ENCODE results near the gene SP5.
A peak's percentile ranks its signal among the peaks of the same experiment; 100 is the strongest.
"Not testable (repeated sequence)": the region's sequence is repeated elsewhere in the genome, so short reads cannot be mapped to it uniquely, and the experiment has no call there.

Gene SP5

DNA sequence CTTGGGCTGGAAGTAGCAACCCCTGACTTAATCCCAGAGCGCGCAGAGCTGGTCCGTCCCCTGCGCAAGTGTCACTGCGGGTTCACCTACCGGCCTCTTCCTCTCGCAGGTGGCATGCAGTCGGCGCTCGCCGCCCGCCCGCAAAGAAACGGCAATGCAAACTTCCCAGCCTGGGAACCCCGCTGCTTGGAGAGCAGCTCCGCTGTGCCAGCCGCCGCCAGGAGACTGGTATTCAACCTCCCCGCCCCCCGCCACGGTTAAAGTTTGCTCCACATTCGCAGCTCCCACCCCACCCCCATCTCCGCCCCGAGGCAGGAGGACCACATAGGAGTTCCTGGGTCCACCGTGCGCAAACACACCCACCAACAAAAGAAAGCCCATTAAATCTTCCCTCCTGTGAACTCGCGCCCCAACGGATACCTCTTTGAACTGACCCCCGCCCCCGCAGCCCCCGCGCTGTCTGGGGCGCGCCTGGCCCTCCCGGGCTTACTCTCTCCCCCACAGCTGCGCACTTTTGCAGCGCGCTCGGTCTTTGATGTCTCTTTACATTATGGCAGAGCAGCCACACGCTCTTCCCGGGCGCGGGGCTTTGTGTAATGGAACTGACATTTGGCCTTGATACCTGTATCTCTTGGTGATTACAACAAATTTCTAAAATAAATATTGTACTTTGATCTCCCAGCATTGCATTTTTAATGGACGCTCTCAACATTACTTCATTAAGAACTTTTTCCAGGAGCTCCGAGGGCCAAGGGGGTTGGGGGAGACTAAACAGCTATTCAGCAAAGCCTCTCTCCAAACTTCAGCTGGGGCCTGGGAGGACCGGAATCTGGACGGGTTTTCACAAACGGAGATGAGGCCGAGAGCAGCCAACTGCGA lies 3.1 kb upstream of the SP5 start:
- DNase-seq, result no peak

DNA sequence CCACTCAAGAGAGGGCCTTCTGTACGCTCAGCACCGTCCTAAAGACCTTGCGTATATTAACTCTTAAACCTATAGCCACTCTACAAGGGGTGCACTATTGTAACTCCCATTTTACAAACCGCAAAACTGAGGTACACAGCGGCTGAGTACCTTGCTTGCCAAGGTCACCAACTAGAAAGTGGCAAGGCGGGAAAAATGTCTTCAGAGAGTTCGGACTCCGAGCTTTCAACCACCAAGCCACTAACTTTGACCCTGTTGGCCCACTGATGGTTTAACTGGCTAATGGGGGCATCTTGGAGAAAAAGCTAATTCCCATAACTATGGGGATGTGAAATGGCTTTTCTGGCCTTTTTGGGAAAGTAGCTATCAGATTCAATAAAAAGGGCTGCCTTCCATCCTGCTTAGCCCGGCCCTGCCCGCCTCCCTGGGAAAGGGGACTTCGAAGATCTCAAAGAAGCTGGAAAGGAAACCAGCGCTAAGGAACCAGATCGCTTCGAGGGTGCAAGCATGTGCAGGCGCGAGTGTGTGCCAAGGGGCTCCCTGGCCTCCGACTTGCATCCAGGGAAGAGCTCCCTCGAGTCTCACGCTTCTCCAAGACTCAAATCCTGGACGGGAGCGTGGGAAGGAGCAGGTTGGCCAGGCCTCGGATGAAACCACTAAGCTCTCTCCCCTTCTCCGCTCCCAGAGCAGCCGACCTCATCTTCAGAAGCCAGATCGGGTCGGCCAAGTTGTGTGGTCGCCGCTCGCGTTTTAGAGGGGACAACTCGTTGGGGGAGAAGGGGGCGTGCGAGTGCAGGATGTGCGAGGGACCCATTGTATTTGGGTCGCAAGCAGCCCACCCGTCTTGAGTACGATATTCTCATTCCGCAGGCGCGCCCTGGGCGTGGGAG lies 2.2 kb upstream of the SP5 start:
- DNase-seq, result no peak

DNA sequence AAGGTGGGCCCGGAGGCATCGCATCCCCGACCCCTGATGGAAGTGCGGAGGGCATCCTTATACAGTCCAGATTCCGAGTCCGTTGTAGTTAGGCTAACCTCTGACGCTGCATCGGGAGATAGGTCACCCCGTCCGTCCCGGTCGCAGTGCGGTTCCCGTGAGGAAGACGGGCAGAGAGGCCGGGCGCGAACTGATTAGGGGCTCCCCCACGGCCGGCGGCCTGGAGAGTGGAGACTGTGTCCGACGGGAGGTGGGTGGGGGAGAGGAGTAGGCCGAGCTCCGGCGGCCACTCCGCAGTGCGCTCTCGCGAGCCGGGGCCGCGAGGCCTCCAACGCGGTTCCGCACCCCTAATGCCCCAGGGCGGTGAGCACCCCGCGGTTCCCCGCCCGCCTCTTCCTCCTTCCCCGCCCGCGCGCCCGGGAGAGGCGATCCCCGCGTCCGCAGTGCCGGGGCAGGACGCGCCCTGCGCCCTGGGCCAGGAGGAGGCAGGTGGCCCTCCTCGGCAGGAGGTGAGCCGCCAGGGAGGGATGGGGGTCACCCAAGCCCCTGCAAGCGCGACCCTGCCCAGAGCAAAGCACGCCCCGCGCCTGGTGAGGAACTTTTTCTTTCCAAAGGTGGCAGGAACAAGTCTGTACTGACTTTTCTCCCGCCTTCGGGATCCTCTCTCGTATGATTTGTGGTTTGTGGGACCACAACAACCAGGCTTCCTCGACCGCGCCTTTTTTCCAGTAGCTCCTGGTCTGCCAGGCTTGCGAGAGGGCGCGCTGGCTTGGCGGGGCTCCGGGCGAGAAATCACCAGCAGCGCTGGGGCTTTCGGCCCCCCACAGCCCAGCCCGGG lies 1.4 kb upstream of the SP5 start:
- no peak for DNase-seq

DNA sequence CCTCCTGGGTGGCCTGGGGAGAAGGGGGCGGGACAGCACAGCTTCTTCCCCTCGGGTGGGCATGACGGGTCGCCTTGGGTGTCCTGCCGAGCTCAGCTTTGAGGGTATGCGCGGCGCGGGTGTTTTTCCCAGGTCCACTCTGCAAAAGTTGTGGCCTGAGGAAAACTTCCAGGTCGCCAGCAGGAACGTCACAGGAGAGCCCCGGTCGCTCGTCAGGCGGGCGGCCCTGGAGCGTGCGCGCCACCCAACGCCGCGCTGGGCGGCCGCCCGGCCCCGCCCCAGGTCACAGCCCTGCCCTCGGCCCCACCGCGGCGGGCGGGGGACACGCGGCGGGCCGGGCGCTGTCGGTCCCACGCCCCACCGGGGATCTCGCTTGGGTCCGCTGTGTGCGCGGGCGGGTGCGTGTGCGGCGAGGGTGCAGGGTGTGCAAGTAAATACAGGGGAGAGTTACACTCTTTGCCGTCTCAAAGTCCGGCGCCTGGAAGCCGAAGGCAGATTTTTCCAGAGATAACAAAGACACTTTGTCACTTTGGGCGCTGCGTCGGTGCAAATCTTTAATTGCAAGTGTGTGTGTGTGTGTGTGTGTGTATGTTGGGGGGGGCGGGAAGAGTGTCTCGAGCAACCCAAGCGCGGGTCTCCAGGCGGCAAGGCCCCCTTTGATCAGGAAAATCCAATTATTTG lies 616 bp upstream of the SP5 start:
- DNase-seq, result no peak

DNA sequence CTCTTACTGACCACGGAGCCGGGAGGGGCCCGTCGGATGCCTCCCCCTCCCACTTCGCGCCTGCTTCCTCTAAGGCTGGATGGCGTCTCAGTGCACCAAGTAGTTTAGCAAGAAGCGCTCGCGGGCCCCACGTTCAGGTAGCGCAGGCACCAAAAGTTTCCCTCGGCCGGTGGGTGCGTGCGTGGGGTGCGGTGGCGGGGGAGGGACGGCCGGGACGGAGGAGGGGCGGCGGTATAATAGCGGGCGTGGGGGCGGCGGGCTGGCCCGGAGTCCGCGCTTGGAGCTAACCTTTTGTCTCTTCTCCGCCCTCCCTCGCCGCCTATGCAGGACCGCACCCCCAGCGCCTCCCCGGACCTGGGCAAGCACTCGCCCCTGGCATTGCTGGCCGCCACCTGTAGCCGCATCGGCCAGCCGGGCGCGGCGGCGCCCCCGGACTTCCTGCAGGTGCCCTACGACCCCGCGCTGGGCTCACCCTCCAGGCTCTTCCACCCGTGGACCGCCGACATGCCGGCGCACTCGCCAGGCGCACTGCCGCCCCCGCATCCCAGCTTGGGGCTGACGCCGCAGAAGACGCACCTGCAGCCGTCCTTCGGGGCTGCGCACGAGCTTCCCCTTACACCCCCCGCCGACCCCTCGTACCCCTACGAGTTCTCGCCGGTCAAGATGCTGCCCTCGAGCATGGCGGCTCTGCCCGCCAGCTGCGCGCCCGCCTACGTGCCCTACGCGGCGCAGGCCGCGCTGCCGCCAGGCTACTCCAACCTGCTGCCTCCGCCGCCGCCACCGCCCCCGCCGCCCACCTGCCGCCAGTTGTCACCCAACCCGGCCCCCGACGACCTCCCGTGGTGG lies 1.0 kb downstream of the SP5 start:
- peak in 2 of 5 donors; percentile 6 to 14 for DNase-seq

DNA sequence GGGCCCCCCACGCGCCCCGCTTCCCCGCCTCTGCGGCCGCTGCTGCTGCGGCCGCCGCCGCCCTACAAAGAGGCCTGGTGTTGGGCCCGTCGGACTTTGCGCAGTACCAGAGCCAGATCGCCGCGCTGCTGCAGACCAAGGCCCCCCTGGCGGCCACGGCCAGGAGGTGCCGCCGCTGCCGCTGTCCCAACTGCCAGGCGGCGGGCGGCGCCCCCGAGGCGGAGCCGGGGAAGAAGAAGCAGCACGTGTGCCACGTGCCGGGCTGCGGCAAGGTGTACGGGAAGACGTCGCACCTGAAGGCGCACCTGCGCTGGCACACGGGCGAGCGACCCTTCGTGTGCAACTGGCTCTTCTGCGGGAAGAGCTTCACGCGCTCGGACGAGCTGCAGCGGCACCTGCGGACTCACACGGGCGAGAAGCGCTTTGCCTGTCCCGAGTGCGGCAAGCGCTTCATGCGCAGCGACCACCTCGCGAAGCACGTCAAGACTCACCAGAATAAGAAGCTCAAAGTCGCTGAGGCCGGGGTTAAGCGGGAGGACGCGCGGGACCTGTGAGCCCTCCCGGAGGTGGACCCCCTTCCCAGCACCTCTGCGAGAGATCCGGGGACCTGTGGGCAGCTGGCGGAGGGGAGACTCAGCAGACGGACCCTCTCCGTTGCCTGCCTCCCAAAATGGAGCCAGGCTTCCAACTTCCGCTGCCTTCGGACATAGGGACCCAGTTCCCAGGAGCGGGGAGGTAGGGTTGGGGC lies 1.9 kb downstream of the SP5 start:
- peak in 2 of 5 donors; percentile 12 to 45 for DNase-seq

DNA sequence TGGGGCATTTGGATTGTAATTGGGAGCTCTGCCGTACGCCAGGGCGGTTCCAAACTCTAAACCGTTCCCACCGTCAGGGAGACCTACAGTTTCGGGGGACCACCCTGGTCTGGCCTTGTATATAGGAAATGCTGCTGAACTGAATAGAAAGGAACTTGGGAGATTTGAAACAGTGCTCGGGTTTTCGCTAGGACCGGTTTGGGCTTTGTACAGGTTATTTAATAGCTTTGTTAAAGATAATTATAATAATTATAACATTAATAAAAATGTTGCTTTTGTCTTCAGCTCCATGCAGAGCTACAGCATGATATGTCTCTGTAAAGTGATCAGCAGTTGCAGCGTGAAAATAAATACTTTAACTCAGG lies 2.4 kb downstream of the SP5 start:
- no peak for DNase-seq

DNA sequence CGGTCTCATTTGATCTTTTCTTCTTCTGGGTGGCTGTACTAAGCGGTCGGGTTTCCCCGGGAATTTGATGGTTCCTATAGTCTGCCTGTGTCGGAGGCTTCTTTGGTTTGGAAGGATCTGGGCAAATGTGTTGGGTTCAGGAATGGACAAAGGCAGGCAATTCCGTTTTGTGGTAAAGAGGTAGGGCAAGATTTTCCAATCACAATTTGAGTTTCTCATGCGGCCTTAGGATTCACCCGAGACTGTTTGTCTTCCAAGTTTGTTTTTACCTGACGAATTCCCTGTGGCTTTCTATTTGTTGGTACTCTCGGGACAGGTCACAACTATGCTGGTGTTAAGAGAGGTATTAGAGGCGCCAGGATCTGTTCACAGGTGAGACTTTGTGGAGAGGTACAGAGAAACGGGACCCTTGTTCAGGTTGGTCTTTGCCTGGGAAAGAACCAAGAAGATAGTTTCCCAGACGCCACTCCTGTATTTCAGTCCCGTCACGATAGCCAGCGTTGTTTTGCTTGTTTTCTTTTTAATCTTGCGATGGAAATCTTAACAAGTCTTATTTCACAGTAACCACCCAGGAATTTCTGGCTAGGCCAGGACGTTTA lies 3.0 kb downstream of the SP5 start:
- DNase-seq, result no peak

DNA sequence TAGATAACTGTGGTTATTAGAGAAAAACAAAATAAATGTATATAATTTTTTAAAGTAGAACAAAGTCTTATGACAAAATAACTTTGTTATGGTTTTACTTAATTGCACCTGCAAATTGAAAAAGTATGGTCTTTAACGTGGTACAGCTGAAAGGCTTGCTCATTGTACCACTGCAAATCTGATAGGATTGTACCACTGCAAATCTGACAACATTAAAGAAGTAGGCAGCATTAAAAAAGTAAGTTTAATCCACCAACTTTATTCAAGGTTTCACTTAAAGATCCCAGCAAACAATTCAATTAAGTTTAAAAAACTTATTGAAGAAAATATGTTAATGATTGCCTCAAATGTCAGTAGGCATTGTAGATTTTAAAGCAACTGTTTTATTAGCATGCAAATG lies 4.7 kb downstream of the SP5 start:
- no peak for DNase-seq

DNA sequence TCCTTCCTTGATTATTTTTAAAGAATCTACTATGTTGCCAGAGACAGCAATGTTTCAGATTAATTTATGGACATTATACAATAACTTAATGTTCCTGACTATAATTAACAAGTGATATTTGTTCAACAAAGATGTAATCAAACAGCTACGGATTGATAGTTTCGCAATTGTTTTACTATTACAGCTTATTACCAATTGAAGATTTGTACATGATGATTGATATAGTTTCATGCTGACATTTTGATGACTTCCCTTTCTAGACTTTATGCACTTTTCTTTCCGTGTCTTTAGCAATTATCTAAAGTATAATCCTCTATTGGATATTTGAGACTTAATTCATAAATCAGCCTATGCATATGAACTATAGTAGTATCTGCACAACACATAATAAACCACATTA lies 6.5 kb downstream of the SP5 start:
- no peak for DNase-seq

DNA sequence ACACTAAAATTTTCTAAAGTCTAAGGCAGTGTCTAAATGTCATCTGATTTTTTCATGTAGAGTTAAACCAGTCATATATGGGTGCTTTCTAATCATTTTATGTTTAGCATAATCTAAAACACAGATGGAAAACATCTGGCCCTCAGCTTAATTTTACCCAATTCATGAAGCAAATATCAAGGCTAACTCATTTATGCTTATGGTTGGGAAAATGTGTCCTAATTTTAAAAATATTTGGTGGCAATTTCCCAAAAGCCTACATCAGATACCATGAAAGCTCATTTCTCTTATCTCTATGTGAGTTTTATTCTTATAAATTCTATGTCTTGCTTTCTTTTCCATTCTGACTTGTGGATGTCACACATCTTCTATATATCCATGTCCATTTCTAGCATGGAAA lies 7.2 kb downstream of the SP5 start:
- no peak for DNase-seq

DNA sequence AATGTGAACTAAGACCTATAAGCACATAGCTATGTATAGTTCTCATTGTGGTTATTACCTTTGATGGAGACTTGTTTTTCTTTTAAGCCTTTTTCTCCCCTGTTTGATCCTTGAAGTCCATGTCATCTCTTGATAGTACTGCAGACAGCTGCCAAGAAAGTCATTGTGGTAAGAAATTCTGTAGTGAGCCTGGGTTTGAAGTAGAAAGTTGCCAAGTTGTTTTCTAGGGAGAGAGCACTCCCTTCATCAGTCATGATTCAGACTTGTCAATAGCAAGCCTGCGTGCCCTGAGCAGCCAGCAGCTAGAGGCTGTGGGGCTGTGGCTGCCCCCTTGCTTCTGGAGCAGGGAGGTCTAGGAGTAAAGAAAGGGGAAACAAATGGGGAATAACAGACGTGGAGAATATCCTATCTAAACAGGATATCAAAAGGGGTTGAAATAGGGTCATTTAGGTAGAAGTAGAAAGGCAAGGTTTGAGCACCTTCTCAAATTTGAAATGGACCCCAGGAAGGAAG lies 8.4 kb downstream of the SP5 start:
- no peak for DNase-seq

DNA sequence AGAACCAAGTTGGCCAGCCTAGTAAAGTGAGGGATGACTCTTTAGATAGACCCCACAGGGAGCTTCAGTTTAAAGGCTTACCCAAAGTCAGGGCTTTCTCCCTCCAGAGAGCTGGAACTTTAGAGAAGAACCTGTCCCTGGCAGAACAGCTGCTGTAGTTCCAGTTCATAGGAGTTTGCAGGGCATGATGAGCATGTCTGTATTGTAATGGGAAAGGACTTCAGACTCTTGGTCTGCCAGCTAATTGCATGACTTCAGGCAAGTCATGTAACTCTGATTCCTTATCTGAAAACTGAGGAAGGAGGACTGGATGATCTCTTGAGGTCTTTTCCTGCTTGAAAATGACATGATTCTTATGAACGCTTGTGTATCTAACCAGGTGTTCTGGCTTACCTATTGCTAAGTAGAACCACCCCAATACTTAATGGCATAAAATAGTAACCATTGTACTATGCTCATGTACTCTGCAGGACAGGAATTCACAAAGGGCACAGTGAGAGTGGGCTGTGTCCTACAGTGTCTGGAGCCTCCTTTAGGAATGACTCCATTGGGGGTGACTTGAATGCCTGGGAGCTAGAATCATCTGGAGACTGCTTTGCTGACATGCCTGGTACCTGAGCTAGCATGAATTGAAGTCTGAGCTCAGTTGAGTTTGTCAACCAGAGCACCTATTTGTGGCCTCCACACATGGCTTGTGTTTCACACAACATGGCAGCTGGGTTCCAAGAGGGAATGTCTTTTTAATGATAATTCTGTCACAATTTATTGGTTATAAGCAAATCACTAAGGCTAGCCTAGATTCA lies 18.9 kb downstream of the SP5 start:
- no peak for DNase-seq

DNA sequence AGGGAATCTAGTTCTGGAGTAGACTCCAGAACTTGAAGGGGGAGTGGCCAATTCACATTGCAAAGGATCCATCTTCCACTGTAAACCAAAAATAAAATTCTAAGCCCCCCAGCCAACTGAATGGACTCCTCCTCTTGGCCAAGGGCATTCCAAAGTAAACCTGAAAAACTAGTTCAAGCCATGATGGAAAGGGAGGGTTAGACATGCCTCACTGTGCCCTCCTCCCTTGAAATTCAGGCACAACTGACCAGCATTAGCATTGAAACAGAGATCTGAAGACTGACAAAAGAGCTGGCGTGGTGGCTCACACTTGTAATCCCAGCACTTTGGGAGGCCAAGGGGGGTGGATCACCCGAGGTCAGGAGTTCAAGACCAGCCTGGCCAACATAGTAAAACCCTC lies 19.5 kb downstream of the SP5 start:
- not testable (repeated sequence) for DNase-seq

DNA sequence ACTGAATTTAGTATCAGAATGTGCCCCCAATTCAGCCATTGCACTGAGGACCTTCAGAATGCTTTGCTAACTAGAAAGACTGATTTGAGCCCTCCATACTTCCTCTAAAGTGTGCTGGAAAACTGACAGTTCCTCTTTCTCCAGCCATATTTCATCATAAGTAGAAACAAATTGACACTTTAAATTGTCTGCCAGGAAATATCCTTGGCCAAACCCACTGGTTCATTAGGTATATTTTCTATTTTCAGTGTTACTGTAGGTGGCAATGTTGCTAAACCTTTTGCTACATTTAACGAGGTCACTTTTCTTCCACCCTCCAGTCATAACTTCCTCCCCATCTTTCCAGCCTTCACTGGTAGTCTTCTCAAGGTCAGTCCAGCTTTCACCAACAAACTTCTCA lies 21.5 kb downstream of the SP5 start:
- no peak for DNase-seq

DNA sequence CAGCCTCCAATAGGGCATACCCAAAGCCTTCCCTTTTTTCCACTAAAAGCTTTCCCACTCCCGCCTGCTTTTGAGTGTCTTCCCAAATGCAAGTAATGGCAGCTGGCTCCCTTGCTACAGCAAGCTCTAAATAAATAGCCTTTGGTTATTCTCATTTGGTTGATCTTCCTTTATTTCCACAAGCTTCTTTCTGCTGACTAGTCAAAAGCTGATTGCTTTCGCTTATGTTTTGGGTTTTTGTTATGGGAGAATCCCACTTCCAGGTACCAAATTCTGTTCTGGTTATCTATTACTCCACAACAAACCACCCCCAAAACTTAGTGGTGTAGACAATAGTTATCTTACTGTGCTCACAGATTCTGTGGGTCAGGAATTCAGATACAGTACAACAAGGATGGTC lies 22.3 kb downstream of the SP5 start:
- no peak for DNase-seq

DNA sequence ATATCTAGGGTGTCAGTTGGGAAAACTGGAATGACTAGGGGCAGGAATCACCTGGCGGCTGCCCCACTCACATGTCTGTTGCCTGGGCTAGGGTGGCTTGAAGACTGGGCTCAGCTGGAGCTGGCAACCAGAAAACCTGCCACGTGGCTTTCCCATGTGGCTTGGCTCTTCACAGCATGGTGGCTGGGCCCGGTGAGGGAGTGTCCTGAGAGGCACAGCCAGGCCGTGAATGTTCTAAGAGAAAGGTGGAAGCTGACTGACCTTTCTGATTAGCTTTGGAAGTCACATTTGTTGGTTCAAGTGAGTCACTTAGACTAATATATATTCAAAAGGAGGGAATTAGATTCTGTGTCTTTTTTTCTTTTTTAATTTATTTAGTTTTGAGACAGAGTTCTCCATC lies 22.7 kb downstream of the SP5 start:
- DNase-seq, result no peak

DNA sequence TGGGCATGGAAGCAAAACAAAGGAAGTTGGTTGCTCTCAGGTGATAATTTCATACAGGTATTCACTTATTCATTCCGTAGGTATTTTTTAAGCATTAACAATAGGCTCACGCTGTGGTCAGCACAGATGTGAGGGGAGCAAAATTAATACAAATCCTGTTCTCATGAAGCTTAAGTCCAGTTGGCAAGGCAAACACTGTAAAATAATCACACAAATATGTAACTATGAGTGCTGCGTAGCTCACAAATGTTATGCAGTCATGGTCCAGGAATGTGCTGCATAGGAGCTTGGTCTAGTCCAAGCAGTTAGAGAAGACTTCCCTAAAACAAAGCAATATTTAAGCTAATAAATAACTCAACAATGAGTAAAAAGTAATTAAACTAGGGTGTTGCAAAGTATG lies 23.9 kb downstream of the SP5 start:
- no peak for DNase-seq

DNA sequence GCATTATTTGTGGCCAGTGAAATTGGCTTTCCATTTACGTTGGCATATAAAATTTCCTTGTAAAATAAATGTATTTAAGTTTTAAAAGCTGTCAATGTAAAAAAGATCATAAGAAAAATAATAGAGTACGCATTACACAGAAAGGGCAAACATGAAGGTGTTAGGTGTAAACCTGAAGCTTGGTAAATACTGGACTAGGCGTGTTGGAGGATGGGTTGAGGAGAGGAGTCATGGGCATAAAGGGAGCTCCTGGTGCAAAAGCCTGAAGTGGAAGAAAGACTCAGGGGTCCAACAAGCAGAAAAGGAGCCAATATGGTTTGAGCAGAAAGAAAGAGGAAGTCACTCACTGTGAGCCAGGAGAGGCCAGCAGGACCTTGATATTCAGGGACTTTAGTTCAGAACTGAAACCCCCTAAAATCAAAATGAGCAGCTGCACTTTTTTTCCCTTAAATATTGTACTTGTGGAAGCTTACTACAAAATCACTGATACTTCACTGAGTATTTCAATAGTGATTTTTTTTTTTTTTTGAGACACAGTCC lies 24.4 kb downstream of the SP5 start:
- DNase-seq, result no peak

Data from T-helper 1 cell (primary cell).